ENCODE results near the gene GATA5. TPM values are rescaled to one million over a fixed set of nuclear protein-coding genes. Genes with fewer than 3 reads are reported as not detected.

Gene GATA5
- polyA plus RNA-seq, 1 donor from 2014 or later, result not detected

- H3F3A ChIP-seq (ENCODE audit: insufficient read depth, low read length, poor library complexity, severe bottlenecking), result no peaks in the 10 kb centered on the region
- no peaks in the 10 kb centered on the region for H3K36me3 ChIP-seq (ENCODE audit: insufficient read depth, low read length)
- no peaks in the 10 kb centered on the region for H3K9me3 ChIP-seq (ENCODE audit: low read length)
- no peak overlapping the region for H3K4me2 ChIP-seq (ENCODE audit: low read length)
- TF ChIP-seq POLR2AphosphoS5 (IDR thresholded peaks at IDR 0.05), result no peak
- TF ChIP-seq SMC3 (conservative IDR thresholded peaks at IDR 0.05; ENCODE audit: poor library complexity), result no peak
- TF ChIP-seq EP300 (conservative IDR thresholded peaks at IDR 0.05; ENCODE audit: poor library complexity, severe bottlenecking), result no peak
- no peak for TF ChIP-seq MXI1 (conservative IDR thresholded peaks at IDR 0.05; ENCODE audit: poor library complexity, severe bottlenecking)
- TF ChIP-seq TAF1 (IDR thresholded peaks at IDR 0.05; ENCODE audit: low read depth), result no peak
- TF ChIP-seq RAD21 (conservative IDR thresholded peaks at IDR 0.05), result no peak
- no peak for TF ChIP-seq CTCF (IDR thresholded peaks at IDR 0.05; ENCODE audit: poor library complexity, severe bottlenecking)
- no peak for TF ChIP-seq REST (IDR thresholded peaks at IDR 0.05; ENCODE audit: borderline replicate concordance)
- TF ChIP-seq EZH2 (IDR thresholded peaks at IDR 0.05; ENCODE audit: borderline replicate concordance, insufficient read depth, low read length, poor library complexity, severe bottlenecking), result no peak
- no peak overlapping the region for H3K4me3 ChIP-seq (ENCODE audit: low read length)
- no peaks in the 10 kb centered on the region for H3K79me2 ChIP-seq (replicated peaks; ENCODE audit: insufficient read depth, low read length)
- no peak overlapping the region for H2AFZ ChIP-seq (ENCODE audit: low read depth, low read length)
- H3K9ac ChIP-seq (ENCODE audit: low read length), result no peak overlapping the region
- peaks cover 85% of the 10 kb centered on the region for H3K27me3 ChIP-seq (ENCODE audit: insufficient read depth, low read depth, low read length)
- H3K27ac ChIP-seq (ENCODE audit: low read length), result no peak overlapping the region
- H3K9me2 ChIP-seq (ENCODE audit: insufficient read depth, low read length), result no peaks in the 10 kb centered on the region
- H4K20me1 ChIP-seq (ENCODE audit: insufficient read depth), result no peaks in the 10 kb centered on the region
Observed at GRCh38 chr20:62480318-62480717, 4.5 kb upstream of the GATA5 start.

- no peak overlapping the region for H3K9ac ChIP-seq (ENCODE audit: low read length)
- H3K4me3 ChIP-seq (ENCODE audit: low read length), result no peak overlapping the region
- H4K20me1 ChIP-seq (ENCODE audit: insufficient read depth), result no peaks in the 10 kb centered on the region
- no peaks in the 10 kb centered on the region for H3K9me2 ChIP-seq (ENCODE audit: insufficient read depth, low read length)
- H3K9me3 ChIP-seq (ENCODE audit: low read length), result no peaks in the 10 kb centered on the region
- H3K36me3 ChIP-seq (ENCODE audit: insufficient read depth, low read length), result no peaks in the 10 kb centered on the region
- H3K79me2 ChIP-seq (replicated peaks; ENCODE audit: insufficient read depth, low read length), result no peaks in the 10 kb centered on the region
- H3K27ac ChIP-seq (ENCODE audit: low read length), result no peak overlapping the region
- TF ChIP-seq EP300 (conservative IDR thresholded peaks at IDR 0.05; ENCODE audit: poor library complexity, severe bottlenecking), result no peak
- TF ChIP-seq TAF1 (IDR thresholded peaks at IDR 0.05; ENCODE audit: low read depth), result no peak
- TF ChIP-seq SMC3 (conservative IDR thresholded peaks at IDR 0.05; ENCODE audit: poor library complexity), result no peak
- TF ChIP-seq CTCF (IDR thresholded peaks at IDR 0.05; ENCODE audit: poor library complexity, severe bottlenecking), result no peak
- no peak for TF ChIP-seq EZH2 (IDR thresholded peaks at IDR 0.05; ENCODE audit: borderline replicate concordance, insufficient read depth, low read length, poor library complexity, severe bottlenecking)
- no peak for TF ChIP-seq RAD21 (conservative IDR thresholded peaks at IDR 0.05)
- no peak for TF ChIP-seq MXI1 (conservative IDR thresholded peaks at IDR 0.05; ENCODE audit: poor library complexity, severe bottlenecking)
- H3K27me3 ChIP-seq (ENCODE audit: insufficient read depth, low read depth, low read length), result peaks cover 92% of the 10 kb centered on the region
- no peak overlapping the region for H2AFZ ChIP-seq (ENCODE audit: low read depth, low read length)
- H3K4me2 ChIP-seq (ENCODE audit: low read length), result no peak overlapping the region
- H3F3A ChIP-seq (ENCODE audit: insufficient read depth, low read length, poor library complexity, severe bottlenecking), result no peaks in the 10 kb centered on the region
Observed at GRCh38 chr20:62479656-62480055, 3.9 kb upstream of the GATA5 start.
